KBM-7 (cell line): ENCODE data around the gene GOLGA6L10.
"Not testable (repeated sequence)": the region's sequence is repeated elsewhere in the genome, so short reads cannot be mapped to it uniquely, and the experiment has no call there.

Experiments
- DNase-seq: peaks from one replicate; pipeline ENCODE4 v3.0.0-alpha.2; 2015
- in situ Hi-C: fragments of 300-500 bp; cut with MboI; formaldehyde crosslinking; loops from 2 replicates; pipeline ENCODE4 v1.14.3; 2020; ENCODE audit warnings: low sequenced_read_pairs, low pct_unique_long_range_greater_than_20kb, mixed read lengths

Gene GOLGA6L10

DNA sequence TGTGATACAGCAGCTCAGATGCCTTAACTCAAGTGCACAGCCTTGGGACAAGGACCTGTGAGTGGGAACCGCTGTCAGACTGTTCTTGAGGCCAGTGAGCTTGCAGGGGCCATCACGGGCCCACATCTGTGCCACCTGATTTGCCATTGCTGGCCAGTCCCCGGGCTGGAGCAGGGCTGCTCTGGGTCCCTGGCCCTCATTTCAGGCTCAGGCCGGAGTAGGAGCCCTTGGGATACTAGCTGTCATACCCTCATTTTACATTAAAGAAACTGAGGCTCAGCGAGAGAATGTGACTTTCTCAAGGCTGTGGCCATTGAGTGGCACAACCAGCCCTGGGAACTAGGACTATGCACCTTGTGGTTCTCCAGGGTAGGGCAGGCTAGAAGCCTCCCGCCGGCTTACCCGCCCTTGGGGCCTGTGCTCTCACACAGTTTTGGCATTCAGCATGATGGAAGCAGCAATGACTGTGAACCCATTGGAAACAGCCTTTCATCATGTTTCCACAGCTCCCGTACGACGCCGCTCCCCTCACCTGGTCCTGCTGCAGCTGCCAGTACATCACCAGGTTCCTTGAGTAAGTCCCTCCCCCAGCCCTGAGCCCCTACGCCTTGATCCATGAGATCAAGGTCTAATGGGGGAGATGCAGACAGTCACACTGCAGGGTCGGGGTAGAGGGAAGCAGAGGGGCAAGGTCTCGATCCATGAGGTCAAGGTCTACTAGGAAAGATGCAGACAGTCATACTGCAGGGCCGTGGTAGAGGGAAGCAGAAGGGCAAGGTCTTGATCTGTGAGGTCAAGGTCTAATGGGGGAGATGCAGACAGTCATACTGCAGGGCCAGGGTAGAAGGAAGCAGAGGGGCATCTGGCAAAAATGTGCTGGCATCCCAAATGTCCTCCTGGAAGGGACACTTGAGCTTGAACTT lies 42.2 kb downstream of the GOLGA6L10 start:
- no peak for DNase-seq
- in situ Hi-C loops: no loop called here

DNA sequence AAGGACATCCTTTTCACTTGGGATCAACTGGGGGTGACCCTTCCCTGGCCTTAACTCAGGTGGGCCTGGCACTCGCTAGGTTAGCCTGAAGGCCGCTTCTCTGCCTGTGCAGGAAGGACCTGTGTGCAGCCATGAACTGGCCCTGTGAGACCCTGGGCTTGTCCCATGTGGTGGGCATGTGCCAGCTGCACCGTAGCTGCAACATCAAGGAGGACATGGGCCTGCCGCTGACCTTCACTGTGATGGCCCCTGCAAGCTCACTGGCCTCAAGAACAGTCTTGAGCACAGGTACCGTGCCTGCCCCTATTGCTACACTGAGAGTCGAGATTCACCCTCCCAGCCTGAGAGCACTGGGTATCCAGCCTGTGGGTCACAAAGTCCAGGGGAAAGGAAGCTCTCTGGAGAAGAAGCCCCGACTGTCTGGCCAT lies 43.6 kb downstream of the GOLGA6L10 start:
- in situ Hi-C loops: no loop called here
- no peak for DNase-seq

DNA sequence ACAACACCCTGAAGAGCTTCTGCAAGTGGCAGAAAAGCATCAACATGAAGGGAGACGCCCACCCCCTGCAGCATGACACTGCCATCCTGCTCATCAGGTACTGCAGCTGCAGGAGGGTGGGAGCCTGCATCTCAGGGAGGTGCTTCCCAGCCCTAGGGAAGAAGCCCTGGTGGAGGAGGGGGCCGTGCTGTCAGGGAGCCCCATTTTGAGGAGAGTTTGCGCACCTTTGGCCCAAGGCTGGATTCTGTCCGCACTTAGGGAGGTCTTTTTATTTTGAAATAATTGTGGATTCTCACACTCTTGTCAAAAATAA lies 44.5 kb downstream of the GOLGA6L10 start:
- in situ Hi-C loops: no loop called here
- DNase-seq: no peak

DNA sequence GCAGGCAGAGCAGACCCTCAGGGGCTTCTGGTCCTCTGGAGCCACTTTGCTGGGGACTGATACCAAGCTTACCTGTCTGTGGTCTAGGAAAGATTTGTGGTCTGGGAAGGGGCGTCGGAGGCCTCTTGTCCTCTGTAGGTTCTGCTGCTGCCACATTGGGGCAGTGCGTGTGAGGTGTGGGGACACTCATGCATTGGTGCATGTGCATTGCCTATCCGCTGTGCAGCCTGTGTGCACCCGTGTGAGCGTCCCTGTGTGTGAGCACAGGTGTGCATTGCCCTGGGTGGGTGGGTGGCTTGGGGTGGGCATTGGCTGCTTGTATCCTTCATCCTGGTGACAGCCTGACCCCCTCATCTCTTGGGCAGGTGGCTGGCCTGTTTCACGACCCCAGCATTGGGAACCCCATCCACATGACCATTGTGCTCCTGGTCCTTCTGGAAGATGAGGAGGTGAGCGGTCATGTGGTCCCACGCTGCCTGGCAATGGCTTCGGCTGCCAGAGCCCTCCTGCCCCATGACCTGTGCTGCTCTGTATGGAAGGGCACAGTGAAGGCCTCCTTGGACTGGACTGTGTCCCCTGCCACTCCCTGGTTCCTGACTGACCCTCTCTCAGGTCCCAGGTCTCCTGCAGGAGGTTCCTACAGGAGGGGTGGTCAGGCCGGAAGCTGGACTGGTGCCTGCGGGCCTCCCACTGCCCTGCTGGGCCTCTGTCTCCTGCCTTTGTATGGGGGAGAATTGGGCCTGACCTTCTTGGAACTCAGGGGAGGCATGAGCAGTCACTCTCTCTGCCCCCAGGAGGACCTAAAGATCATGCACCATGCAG lies 45.1 kb downstream of the GOLGA6L10 start:
- DNase-seq: no peak
- in situ Hi-C loops: no loop called here

DNA sequence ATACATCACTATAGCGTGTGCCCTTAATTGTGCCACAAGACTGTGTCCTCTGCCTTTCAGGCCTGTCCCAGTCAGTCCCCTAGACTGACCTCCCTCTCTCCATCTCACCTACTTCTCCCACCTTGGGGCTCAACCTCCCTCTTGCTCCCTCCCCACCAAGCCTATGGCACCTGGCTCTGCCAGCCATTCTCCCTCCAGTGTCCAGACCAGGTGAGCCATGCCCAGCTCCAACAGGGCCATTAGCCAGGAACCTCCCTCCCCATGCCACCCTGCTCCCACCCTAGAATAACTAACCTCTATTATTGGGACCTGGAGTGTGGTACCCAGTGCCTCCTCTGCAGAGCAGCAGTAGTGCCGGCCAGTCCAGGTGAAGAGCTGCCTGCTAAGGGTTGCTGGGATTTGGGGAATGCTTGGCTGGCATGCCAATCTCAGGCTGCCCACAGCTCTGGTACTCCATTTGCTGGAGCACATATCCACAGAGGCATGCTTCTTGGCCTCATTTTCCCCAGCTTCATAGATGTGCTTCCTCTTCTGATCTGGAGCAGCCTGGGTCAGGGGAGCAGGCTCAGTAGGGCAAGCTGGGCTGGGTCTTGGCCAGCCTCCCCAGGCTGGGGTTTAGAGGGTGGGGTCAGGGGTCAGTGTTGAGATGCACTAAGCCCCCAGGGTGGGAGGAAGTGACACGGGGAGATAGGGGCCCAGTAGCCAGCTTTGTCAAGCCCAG lies 47.8 kb downstream of the GOLGA6L10 start:
- in situ Hi-C loops: no loop called here
- DNase-seq: no peak

DNA sequence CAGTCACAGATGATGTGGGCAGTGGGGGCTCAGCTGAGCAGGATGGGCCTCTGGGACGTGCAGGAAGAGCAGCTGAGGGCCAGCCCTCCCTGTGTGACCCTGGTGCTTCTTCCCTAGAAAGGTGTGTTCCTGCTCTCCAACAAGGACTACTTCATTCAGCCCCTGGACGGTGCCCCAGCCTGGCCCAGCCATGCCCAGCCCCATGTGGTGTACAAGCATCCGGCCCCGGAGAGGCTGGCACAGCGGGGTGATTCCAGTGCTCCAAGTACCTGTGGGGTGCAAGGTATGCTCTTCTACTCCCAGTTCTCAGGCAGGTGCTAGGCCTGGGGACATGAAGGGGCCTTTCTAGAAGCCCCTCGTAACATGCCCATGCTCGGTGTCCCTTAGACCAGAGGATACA lies 48.4 kb downstream of the GOLGA6L10 start:
- DNase-seq: no peak
- in situ Hi-C loops: no loop called here

DNA sequence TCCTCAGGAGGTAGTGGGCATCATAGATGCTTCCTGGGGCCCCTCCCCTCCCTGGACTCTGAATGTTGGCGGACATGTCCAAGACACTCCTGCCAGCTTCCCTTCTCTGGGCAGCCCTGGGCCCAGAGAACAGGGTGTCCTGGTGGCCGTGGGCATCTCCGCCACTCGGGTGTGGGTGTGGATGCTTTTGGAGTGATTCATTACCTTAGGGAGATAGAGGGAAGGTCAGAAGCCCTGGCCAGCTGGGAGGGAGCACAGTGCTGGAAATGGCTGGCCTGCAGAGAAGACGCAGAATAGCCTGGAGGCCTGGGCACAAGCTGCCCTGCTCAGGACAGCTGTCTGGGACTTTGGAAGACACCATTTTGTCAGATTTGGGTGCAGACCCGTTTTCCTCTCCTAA lies 48.9 kb downstream of the GOLGA6L10 start:
- in situ Hi-C loops, DNase-seq: not testable (repeated sequence)

DNA sequence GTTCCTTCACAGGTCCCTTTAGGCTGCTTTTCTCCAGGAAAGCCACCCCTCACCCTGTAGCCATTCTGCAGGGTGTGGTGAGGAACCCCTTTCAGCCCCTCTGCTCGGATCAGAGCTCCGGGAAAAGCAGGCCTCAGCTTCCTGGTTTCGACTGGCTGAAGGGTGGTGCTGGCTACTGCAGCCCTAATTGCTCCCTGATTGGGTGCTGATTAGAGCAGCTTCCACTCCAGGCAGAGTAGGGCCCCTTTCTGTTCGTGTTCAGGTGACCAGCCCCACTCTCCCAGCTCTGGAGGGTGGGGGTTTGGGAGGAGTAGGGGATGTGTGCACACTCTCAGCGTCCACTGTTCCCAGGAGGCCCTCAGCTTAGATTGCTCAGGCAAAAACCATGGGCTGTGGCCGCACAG lies 49.8 kb downstream of the GOLGA6L10 start:
- DNase-seq, in situ Hi-C loops: not testable (repeated sequence)

DNA sequence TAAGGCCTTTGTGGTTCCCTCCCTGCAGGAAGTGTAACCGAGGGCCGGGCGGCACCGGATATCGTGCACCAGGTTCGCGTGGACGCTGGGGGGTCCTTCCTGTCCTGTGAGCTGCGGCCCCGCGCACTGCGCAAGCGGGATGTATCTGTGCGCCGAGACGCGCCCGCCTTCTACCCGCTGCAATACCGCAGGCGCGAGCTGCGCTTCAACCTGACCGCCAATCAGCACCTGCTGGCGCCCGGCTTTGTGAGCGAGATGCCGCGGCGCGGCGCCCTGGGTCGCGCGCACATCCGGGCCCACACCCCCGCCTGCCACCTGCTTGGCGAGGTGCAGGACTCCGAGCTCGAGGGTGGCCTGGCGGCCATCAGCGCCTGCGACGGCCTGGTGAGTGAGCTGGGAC lies 50.8 kb downstream of the GOLGA6L10 start:
- DNase-seq: no peak
- in situ Hi-C loops: no loop called here

DNA sequence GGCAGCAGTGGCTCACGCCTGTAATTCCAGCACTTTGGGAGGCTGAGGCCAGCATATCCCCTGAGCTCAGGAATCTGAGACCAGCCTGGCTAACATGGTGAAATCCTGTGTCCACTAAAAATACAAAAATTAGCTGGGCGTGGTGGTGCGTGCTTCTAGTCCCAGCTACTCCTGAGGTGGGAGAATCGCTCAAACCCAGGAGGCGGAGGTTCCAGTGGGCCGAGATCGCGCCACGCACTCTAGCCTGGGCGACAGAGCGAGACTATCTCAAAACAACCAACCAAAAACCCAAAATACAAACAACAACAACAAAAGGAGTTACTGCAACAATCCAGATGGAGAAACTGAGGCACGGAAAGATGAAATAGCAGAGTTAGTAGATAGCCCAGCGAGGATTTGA lies 51.2 kb downstream of the GOLGA6L10 start:
- DNase-seq: no peak
- in situ Hi-C loops: no loop called here

DNA sequence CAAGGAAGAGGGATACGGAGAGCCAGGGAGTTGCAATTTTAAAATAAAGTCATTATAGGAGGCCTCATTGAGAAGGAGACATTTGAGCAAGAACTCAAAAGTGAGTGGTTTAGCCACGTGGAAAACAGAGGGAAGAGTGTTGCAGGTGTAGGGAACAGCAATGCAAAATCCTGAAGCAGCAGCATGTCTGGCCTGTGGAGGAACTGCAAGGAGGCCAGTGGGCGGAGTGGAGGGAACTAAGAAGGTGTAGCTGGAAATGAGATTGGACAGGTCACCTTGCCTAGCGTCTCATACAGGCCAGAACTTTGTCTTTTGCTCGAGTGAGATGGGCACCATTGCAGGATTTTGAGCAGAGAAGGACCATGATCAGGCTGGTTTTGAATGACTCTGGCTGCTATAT lies 51.7 kb downstream of the GOLGA6L10 start:
- in situ Hi-C loops: no loop called here
- no peak for DNase-seq

DNA sequence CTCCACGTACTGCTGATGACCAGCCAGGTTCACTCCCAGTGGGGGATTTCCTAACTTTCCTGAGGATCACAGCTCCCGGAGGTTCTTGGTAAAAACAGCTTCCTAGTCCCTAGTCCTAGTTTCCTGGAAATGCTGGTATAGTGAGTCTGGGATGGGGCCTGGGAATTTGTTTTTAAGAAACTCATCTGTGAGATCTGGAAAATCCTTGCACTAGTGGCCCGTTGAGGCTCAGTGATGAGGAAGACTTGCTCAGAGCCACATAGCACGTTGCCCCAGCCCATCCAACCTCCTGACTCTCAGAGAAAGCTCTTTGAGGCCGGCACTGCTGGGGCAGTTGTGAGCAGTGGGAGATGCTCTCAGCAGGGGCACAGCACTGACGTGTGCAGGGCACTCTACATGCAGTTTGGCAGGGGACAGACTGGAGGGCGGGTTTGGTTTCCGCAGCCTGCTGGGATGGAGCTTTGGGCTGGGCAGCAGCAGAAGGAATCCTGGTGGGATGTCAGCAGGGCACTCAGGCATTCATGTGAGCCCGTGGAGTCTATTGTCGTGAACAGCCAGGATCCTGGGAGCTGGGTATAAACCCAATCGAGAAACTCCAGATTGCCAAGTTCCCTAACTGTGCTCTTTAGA lies 55.1 kb downstream of the GOLGA6L10 start:
- DNase-seq: no peak
- in situ Hi-C loops: no loop called here

DNA sequence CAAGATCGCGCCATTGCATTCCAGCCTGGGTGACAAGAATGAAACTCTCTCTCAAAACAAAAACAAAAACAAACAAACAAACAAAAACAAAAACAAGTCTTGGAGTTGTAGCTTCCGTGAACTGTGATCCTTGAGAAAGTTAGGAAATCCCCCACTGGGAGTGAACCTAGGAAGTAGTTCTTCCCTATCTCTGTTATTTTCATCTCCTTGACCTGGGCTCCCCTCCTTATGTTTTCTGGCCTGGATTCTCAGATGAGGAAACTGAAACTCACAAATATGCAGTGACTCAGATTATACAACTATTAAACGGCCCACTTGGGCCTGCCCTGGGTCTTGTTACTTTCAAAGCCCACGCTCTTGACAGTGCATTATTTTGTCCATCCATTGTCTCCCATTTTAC lies 57.0 kb downstream of the GOLGA6L10 start:
- no peak for DNase-seq
- in situ Hi-C loops: no loop called here
